SK-N-MC (cell line): ENCODE measurements around the gene UQCC2.

Source experiments
- EZH2 ChIP-seq: fragments of 200-600 bp; sonication (generic); IDR thresholded peaks from one replicate; pipeline ENCODE4 v1.6.1; 2017; ENCODE audit warnings: antibody characterized with exemption
- FOXP2 ChIP-seq: optimal IDR thresholded peaks from 2 replicates; pipeline ENCODE3; 2011; ENCODE audit warnings: mild to moderate bottlenecking, moderate library complexity; ENCODE audit not compliant: insufficient read depth; ENCODE audit errors: extremely low read length, control extremely low read depth
- POLR2AphosphoS5 ChIP-seq: IDR thresholded peaks from 2 replicates; pipeline ENCODE4 v1.6.1; 2012; ENCODE audit warnings: mild to moderate bottlenecking, low read depth, low read length, borderline replicate concordance

GRCh38 chr6:33679761-33680160 is 31.7 kb downstream of the UQCC2 start:
- TF ChIP-seq EZH2 (no peak), POLR2AphosphoS5 (no peak), FOXP2 (no peak)
